Left renal cortex interstitium (tissue), 4 donors: ENCODE results near the gene C1QTNF8. TPM values are rescaled to one million over a fixed set of nuclear protein-coding genes. Genes with fewer than 3 reads are reported as not detected.
"Not testable (repeated sequence)": the region's sequence is repeated elsewhere in the genome, so short reads cannot be mapped to it uniquely, and the experiment has no call there.

Source experiments
- DNase-seq, 4 donors: peaks; one replicate each; pipeline ENCODE4 v3.0.0-alpha.2; 2013; ENCODE audit warnings: low read depth in 4 of 4, low spot score in 2 of 4, missing footprints in 1 of 4
- polyA plus RNA-seq, 4 donors: library from polyadenylated mRNA; unstranded; fragments of 120-200 nt; gene quantifications; one replicate each; pipeline ENCODE4 v1.2.1, GENCODE V29; 2013; ENCODE audit not compliant: insufficient read length in 4 of 4

C1QTNF8 gene
- polyA plus RNA-seq, 4 donors: not detected

DNA sequence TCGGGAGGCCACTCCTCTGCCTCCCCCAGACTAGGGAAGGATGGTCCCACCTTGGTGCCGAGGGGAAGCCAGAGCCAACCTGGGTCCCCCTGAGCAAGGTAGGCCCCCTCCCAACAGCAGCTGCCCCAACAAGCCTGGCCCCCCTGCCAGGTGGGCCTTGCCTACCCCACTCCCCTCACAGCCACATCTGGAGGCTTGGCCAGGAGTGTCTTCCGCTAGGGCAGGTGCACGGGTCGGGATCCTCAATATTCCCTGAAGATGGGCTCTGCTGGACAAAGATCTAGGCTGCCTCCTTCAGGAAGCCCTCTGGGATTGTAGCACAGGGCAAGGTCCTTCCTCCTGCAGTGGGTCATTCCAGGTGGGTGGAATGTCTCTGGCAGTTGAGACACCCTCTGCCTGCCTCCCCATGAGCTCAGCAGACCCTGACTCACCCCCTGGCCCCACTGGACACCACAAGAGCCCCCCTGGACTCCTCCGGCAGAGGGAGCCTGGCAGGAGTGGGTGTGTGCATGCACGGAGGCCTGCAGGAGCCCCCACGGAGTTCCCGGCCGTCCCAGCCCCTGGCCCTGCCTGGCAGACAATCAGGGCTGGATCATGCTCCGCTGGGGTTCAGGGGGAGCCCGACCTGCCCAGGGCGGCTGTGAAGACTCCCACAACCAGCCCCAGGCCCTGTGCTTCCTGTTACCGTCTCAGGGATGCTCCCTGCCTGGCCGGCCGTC is 435 bp downstream of the C1QTNF8 start:
- DNase-seq: no peak

DNA sequence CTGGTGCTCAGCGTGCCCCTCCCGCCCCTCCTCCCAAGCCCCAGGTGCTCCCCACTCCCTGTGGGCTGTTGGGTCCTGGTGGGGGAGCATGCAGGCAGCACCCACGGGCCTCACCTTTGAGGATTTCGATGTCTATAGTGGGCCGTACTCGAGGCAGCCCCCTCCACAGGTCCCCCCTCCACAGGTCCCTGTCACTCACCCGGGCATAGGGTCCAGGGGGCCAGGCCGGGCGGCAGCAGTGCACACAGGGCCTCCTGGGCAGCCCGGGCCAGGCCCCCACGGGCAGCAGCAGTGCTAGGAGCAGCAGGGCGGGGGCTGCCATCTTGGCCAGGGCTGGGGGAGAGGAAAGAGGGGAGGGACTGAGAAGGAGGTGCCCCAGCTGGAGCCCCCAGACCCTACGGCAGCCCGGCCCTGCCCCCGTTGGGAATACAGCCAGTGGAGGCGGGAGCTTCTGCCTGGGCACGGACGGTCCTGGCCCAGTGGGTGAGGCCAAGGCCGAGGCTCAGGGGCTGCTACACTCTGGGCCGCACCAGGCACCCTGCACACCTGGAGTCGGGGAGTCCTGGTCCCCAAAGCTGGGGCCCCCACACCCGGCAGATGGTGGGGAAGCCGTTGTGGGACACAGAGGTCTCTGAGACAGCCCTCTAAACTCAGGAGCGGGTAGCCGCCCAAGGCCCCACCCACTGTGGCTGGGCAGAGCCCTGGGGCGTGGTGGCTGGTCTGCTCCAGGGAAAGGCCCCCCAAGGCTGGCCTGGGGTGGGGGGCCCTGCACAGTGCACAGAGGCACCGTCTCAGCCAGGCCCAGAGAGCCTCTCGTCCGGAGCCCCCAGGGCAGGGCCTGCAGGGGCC is 1.2 kb downstream of the C1QTNF8 start:
- no peak for DNase-seq

GRCh38 chr16:1094124-1094479 is 1.9 kb downstream of the C1QTNF8 start:
- DNase-seq: no peak

DNA sequence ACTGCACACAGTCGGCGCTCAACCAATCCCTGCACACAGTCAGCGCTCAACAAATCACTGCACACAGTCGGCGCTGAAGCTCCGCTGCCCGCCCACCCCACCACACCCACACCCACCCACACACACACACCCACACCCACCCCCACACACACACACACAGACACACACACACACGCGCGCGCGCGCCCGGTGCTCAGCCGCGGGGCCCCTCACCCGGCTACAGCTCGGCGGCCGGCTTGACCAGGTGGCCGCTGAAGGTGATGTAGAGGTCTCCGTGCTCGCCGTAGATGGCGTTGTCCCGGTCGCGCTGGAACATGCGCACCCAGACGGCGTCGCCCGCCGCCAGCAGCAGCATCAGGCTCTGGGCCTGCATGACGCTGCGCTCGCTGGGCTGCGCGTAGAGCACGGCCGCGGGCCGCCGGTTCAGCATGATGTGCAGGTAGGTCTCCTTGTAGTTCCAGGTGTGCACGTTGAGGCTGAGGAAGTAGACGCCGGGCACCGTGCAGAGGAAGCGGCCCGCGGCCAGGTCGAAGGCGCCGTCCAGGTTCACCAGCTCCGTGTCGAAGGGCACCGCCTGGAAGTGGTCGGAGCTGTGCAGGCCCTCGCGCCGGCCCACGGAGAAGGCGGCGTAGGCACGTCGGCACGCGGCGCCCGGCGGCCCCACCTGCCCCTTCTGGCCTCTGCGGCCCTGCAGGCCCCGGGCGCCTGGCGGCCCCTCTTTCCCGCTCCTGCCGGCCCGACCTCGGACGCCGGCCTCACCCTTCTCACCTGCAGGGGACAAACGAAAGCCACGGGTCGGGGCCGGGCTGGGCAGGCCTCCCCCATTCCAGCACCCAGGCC is 2.5 kb downstream of the C1QTNF8 start:
- no peak for DNase-seq

- DNase-seq: not testable (repeated sequence)
These were observed 3.3 kb downstream of the C1QTNF8 start for GRCh38 chr16:1092685-1093283.

- DNase-seq: no peak
These were observed 4.0 kb downstream of the C1QTNF8 start for GRCh38 chr16:1091992-1092552.

DNA sequence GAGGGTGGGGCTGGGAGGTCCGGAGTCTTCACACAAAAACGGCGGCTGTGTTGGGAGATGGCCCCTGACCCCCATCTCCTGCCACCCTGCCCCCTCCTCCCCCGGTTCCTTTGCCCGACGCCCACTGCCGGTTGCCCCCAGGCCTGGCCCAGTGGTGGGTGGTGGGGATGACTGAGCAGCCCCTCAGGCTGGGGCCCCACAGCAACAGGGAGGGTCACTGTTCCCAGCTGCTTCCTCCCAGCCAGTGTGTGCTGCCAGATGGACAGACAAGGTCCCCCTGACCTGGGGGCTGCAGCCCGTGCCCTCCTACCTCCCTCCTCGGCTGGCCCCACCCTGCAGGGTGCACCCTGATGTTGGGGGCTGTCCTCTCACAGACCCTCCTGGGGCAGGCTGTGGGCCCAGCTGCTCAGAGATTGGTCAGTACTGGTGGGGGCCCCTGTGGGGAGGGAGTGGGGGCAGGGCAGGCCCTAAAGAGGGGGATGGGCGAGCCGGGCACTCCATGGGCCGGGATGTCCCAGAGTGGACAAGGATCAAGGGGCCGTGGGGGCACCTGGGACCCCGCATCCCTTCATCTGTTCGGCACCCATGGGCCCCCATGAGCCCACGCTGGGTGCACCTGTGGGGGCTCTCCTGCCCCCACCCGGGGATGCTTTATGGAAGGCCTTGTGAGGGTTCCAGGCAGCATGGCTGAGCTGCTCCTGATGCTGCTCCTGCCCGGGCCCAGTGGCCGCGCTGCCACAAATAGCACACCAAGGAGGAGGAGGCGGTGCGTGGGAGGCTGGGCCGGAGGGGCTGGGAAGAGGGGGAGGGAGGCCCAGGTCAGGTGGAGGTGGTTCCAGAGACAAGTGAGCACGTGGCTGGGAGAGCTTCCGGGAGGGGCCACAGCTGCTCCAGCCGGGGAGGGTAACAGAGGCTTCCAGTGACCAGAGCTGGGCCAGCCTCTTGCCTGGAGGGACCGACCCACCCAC is 5.1 kb downstream of the C1QTNF8 start:
- DNase-seq: peak in 2 of 4 donors; percentile 64 to 69

GRCh38 chr16:1089822-1090619 is 6.0 kb downstream of the C1QTNF8 start:
- DNase-seq: no peak

- no peak for DNase-seq
These were observed 6.6 kb downstream of the C1QTNF8 start for GRCh38 chr16:1089439-1089821.

- DNase-seq: no peak
These were observed 7.5 kb downstream of the C1QTNF8 start for GRCh38 chr16:1088295-1089170.

DNA sequence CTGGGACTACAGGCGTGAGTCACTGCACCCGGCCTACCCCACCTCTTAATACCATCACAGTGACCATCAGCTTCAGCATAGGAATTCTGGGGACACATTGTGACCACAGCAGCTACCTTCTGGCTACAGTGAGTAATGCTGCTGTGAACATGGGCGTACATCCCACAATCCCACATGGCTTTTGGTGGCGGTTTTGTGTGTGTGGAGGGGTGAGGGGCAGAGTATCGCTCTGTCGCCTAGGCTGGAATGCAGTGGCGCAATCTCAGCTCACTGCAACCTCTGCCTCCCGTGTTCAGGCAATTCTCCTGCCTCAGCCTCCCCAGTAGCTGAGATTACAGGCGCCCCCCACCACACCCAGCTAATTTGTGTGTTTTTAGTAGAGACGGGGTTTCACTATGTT is 9.6 kb downstream of the C1QTNF8 start:
- DNase-seq: not testable (repeated sequence)

DNA sequence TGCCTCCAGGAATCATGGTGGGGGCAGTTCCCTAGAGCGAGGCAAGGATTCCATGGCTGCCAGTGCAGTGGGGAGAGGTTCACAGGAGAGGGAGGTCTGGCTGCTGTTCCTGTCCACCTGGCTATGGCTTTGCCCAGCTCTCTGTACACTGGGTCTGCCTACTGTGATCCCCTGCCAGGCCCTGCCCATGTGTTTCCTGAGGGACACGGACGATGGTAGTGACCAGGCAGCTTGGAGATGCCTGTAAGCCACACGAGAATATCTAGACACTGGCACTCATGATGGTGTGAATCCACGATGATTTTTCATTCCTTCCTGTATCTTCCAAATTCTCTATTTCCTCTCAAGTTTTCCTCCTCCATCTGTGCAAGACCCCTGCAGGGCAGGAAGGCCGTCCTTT is 11.1 kb downstream of the C1QTNF8 start:
- no peak for DNase-seq

- peak in 1 of 4 donors; percentile 55 for DNase-seq
These were observed 12.9 kb downstream of the C1QTNF8 start for GRCh38 chr16:1082952-1083675.

- no peak for DNase-seq
These were observed 13.6 kb downstream of the C1QTNF8 start for GRCh38 chr16:1082266-1082951.

DNA sequence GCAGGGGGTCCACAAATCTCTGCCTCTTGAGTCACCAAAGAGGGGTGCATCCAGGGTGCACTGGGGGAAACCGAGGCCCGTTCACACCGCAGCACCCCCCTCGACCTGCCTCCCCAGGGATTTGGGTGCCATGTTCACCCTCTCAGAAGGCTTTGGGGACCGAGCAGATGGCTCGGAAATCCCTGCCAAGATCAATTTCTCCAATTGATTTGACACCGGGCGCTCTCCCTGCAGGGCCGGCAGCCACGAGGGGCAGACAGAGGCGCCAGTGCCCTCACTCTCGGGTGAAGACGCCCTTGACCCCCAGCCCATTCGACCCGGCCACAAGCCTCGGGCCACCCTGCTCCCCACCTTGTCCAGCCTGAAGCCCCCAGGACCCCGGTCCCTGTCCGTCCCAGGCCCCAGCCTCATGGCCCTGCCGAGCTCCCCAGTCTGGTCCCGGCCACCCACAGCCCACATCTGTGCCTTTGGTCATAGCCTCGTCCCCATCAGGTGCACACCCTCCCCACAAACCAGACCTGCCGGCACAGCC is 14.2 kb downstream of the C1QTNF8 start:
- no peak for DNase-seq
